Lower leg skin (tissue), 4 donors: ENCODE data around the gene PROM2. TPM values are rescaled to one million over a fixed set of nuclear protein-coding genes. Genes with fewer than 3 reads are reported as not detected.
"Not testable (repeated sequence)": the region's sequence is repeated elsewhere in the genome, so short reads cannot be mapped to it uniquely, and the experiment has no call there.

Experiments
- DNase-seq, 2 donors: peaks; one replicate each; pipeline ENCODE4 v3.0.0-alpha.2; 2019; ENCODE audit warnings: low spot score in 2 of 2
- H3K4me3 ChIP-seq: fragments of 200-600 bp; sonication (generic); 2 replicates; pipeline ENCODE4 v1.5.1; 2017; ENCODE audit warnings: mild to moderate bottlenecking, low read depth; ENCODE audit not compliant: poor library complexity, severe bottlenecking
- POLR2A ChIP-seq, 2 donors: fragments of 450-650 bp; IDR thresholded peaks; one replicate each; pipeline ENCODE4 v1.6.1; 2016 to 2017; ENCODE audit warnings: antibody characterized with exemption in 2 of 2, mild to moderate bottlenecking in 1 of 2, moderate library complexity in 1 of 2
- WGBS, 2 donors: methylation state at CpG; one replicate each; pipeline ENCODE4 v1.1.5; 2018; 5-methylcytosine and 5-hydroxymethylcytosine counted together
- intact Hi-C: fragments of 100-400 bp; cut with DNase I; formaldehyde crosslinking; loops from one replicate; pipeline ENCODE4 v1.15.0; 2023; ENCODE audit warnings: low total_unique reads
- total RNA-seq, 4 donors: library from RNA; depleted of rRNA; stranded (reverse); fragments of >200 nt; gene quantifications; one replicate each; pipeline ENCODE4 v1.1.0, GENCODE V29; 2016
- TF ChIP-seq, protein P1 (sequence below), 3 donors: fragments of 450-650 bp; IDR thresholded peaks; one replicate each; pipeline ENCODE4 v1.5.1; 2016; ENCODE audit warnings: antibody characterized with exemption in 3 of 3, mild to moderate bottlenecking in 3 of 3, moderate library complexity in 2 of 3

PROM2 gene
- total RNA-seq, 4 donors from 2014 or later = 87.0 to 272 (median 98.0) TPM

DNA sequence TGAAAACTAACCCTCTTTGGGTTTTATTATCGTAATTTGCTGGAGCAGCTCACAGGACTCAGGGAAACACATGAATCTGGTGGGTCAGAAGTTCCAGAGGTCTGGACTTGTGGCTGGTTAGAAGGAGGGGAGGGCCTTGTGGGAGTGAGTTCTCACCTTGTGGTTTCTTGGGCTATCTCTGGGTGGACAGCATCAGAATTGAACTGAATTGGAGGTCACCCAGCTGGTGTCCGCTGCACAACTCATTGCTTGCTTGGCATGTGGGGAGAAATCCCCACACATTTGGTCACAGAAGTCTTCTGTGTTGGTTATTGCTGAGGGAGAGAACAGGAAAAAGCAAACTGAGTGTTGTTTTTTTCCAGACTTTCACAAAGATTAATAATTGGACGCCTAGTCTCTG, 39.4 kb upstream of the PROM2 start:
- TF ChIP-seq, protein P1, sequence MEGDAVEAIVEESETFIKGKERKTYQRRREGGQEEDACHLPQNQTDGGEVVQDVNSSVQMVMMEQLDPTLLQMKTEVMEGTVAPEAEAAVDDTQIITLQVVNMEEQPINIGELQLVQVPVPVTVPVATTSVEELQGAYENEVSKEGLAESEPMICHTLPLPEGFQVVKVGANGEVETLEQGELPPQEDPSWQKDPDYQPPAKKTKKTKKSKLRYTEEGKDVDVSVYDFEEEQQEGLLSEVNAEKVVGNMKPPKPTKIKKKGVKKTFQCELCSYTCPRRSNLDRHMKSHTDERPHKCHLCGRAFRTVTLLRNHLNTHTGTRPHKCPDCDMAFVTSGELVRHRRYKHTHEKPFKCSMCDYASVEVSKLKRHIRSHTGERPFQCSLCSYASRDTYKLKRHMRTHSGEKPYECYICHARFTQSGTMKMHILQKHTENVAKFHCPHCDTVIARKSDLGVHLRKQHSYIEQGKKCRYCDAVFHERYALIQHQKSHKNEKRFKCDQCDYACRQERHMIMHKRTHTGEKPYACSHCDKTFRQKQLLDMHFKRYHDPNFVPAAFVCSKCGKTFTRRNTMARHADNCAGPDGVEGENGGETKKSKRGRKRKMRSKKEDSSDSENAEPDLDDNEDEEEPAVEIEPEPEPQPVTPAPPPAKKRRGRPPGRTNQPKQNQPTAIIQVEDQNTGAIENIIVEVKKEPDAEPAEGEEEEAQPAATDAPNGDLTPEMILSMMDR (IDR thresholded peaks at IDR 0.05) = no peak
- no peak for TF ChIP-seq POLR2A (IDR thresholded peaks at IDR 0.05)

DNA sequence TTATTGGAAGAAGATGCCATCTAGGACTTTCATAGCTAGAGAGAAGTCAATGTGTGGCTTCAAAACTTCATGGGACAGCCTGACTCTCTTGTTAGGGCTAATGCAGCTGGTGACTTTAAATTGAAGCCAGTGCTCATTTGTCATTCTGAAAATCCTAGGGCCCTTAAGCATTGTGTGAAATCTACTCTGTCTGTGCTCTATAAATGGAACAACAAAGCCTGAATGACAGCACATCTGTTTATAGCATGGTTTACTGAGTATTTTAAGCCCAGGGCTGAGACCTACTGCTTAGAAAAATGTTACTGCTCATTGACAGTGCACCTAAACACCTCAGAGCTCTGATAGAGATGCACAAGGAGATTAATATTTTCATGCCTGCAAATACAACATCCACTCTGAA, 36.1 kb upstream of the PROM2 start:
- TF ChIP-seq, protein P1 (IDR thresholded peaks at IDR 0.05) = no peak
- no peak for TF ChIP-seq POLR2A (IDR thresholded peaks at IDR 0.05)
- intact Hi-C loops = loop anchor here (10.0 kb wide), 1 partner anchor 77 kb away; no protein-coding TSS in a partner anchor

More for the DNA sequence above, 39.4 kb upstream of the PROM2 start:
- no peak overlapping the region for H3K4me3 ChIP-seq
- 94 to 97% methylated on average over 3 of the region's 3 CpGs for WGBS, 2 donors
- intact Hi-C loops = loop anchor here (10.0 kb wide), 1 partner anchor 80 kb away; no protein-coding TSS in a partner anchor
- DNase-seq = no peak

DNA sequence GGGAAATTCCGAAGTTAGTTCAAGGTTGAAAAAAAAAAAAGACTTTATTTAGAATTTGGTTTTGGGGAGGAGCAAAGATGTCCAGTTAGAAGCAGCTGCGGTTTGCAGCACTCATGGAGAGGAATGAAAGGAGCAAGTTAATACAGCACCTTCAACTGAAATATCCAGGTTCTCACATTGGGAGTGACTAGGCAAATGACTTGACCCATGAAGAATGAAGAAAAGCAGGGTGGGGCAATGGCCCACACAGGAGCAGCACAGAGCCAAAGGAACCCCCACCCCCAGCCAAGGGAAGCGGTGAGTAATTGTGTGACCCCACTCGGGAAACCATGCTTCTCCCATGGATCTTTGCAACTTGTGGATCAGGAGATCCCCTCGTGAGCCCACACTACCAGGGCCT, 34.2 kb upstream of the PROM2 start:
- no peak overlapping the region for H3K4me3 ChIP-seq
- no peak for TF ChIP-seq POLR2A (IDR thresholded peaks at IDR 0.05)
- TF ChIP-seq, protein P1 (IDR thresholded peaks at IDR 0.05) = no peak
- WGBS, 2 donors = 89 to 91% methylated on average over 5 of the region's 5 CpGs
- intact Hi-C loops = no loop called here
- no peak for DNase-seq

More for the DNA sequence above, 36.1 kb upstream of the PROM2 start:
- no peak for DNase-seq
- no peak overlapping the region for H3K4me3 ChIP-seq

DNA sequence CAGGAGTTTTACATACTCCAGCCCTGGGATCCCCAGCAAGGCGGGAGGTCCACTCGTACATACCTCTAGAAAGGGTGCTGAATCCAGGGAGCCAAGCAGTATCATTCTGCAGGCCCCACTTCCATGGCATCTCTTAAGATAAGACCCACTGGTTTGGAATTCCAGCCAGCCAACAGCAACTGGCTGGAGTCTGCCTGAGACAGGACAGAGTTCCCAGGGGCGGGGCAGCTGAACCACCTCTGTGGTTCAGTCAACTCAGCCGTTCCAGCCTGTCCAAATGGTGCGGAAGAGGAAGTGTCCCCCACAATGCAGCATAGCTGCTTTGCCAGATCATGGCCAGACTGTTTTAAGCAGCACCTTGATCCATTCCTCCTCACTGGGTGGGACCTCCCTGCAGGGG, 33.7 kb upstream of the PROM2 start:
- no peak overlapping the region for H3K4me3 ChIP-seq
- intact Hi-C loops = no loop called here
- no peak for DNase-seq
- no peak for TF ChIP-seq POLR2A (IDR thresholded peaks at IDR 0.05)
- TF ChIP-seq, protein P1 (IDR thresholded peaks at IDR 0.05) = no peak
- 100% methylated on average over 1 to 2 of the region's 5 CpGs for WGBS, 2 donors

DNA sequence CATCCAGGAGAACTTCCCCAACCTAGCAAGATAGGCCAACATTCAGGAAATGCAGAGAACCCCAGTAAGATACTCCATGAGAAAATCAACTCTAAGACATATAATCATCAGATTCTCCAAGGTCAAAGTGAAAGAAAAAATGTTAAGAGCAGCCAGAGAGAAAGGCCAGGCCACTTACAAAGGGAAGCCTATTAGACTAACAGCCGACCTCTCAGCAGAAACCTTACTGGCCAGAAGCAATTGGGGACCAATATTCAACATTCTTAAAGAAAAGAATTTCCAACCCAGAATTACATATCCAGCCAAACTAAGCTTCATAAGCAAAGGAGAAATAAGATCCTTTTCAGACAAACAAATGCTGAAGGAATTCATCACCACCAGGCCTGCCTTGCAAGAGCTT, 32.2 kb upstream of the PROM2 start:
- 92 to 100% methylated on average over 1 of the region's 1 CpG for whole genome bisulfite sequencing, 2 donors
- intact Hi-C loops = not testable (repeated sequence)

DNA sequence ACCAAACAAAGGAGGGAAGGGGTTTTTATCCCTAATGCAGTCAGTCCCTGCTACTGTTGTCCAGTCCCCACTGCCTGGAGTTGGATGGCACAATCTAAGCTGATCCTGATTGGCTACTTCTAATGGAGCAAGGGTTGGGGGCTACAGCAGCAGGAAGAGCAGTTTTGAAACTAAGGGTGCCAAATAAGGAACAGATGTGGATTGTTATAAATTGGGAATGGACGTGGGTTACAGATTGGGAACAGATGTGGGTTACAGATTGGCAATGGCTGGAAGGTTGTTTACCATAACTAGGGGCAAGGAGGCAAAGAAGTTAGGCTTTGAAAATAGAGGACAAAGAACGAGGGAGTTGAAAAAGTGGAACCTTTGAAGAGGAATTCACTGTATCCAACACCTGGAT, 16.0 kb upstream of the PROM2 start:
- no peak overlapping the region for H3K4me3 ChIP-seq
- no peak for TF ChIP-seq POLR2A (IDR thresholded peaks at IDR 0.05)
- TF ChIP-seq, protein P1 (IDR thresholded peaks at IDR 0.05) = no peak
- DNase-seq = no peak
- WGBS, 2 donors = 49 to 55% methylated on average over 2 of the region's 2 CpGs
- intact Hi-C loops = no loop called here

More for the DNA sequence above, 32.2 kb upstream of the PROM2 start:
- not testable (repeated sequence) for H3K4me3 ChIP-seq, DNase-seq
